Right lobe of liver (tissue), 4 donors: ENCODE measurements around the gene ARID5B.

Experiments used
- POLR2A ChIP-seq: fragments of 450-650 bp; IDR thresholded peaks from one replicate; pipeline ENCODE4 v1.6.1; 2017; ENCODE audit warnings: antibody characterized with exemption, mild to moderate bottlenecking
- TF ChIP-seq, protein P1 (sequence below), 4 donors: fragments of 200-600 bp in 3 of 4; fragments of 450-650 bp in 1 of 4; IDR thresholded peaks; one replicate each; pipeline versions ENCODE4 v1.5.1 to v1.8.0; 2016 to 2022; ENCODE audit warnings: antibody characterized with exemption in 4 of 4, mild to moderate bottlenecking in 2 of 4
- donor health status: DM: no; HTN: no; CAD: no.
- donor health status: DM: no; HTN: no; CAD: no.
- donor health status: DM: no; HTN: yes; CAD: no.

- no peak for TF ChIP-seq POLR2A
- TF ChIP-seq, protein P1, sequence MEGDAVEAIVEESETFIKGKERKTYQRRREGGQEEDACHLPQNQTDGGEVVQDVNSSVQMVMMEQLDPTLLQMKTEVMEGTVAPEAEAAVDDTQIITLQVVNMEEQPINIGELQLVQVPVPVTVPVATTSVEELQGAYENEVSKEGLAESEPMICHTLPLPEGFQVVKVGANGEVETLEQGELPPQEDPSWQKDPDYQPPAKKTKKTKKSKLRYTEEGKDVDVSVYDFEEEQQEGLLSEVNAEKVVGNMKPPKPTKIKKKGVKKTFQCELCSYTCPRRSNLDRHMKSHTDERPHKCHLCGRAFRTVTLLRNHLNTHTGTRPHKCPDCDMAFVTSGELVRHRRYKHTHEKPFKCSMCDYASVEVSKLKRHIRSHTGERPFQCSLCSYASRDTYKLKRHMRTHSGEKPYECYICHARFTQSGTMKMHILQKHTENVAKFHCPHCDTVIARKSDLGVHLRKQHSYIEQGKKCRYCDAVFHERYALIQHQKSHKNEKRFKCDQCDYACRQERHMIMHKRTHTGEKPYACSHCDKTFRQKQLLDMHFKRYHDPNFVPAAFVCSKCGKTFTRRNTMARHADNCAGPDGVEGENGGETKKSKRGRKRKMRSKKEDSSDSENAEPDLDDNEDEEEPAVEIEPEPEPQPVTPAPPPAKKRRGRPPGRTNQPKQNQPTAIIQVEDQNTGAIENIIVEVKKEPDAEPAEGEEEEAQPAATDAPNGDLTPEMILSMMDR (IDR thresholded peaks at IDR 0.05) = no peak
These were observed 134.9 kb downstream of the ARID5B start for GRCh38 chr10:62036186-62037081.
